Keratinocyte (primary cell): ENCODE results near the gene STAC3. TPM values are rescaled to one million over a fixed set of nuclear protein-coding genes. Genes with fewer than 3 reads are reported as not detected.

Experiments
- DNase-seq: peaks from one replicate; pipeline ENCODE4 v3.0.0-alpha.2; 2011; ENCODE audit warnings: low read depth, missing footprints, low spot score
- FAIRE-seq: peaks from 2 replicates; lab custom pipeline; 2011; peaks lifted over from hg19 to GRCh38; lab: Jason Lieb, UNC
- H2AFZ ChIP-seq: 2 replicates; pipeline ENCODE4 v1.6.0; 2012; ENCODE audit warnings: low read length, control low read depth, inconsistent platforms; ENCODE audit not compliant: control insufficient read depth
- H3K27ac ChIP-seq: 2 replicates; pipeline ENCODE4 v1.5.1; 2011; ENCODE audit warnings: low read length; ENCODE audit not compliant: control insufficient read depth, insufficient read depth
- H3K27me3 ChIP-seq: 3 replicates; pipeline ENCODE4 v1.6.0; 2011; ENCODE audit warnings: low read length; ENCODE audit not compliant: control insufficient read depth, insufficient read depth; ENCODE audit errors: extremely low read depth
- H3K36me3 ChIP-seq, 2 experiments: 2 replicates in 1 of 2; 3 replicates in 1 of 2; pipeline ENCODE4 v1.5.1; 2011; ENCODE audit warnings: low read length in 2 of 2, mild to moderate bottlenecking in 1 of 2; ENCODE audit not compliant: control insufficient read depth in 2 of 2, insufficient read depth in 2 of 2; ENCODE audit errors: extremely low read depth in 1 of 2
- H3K4me1 ChIP-seq: 3 replicates; pipeline ENCODE4 v1.5.1; 2011; ENCODE audit warnings: low read length; ENCODE audit not compliant: control insufficient read depth, insufficient read depth; ENCODE audit errors: extremely low read depth
- H3K4me2 ChIP-seq: 3 replicates; pipeline ENCODE4 v1.6.0; 2011; ENCODE audit warnings: low read depth, low read length; ENCODE audit not compliant: control insufficient read depth, insufficient read depth; ENCODE audit errors: extremely low read depth
- H3K4me3 ChIP-seq, 3 experiments: fragments of 200-600 bp in 1 of 3; sonication (generic) in 1 of 3; 2 replicates in 2 of 3; 3 replicates in 1 of 3; pipeline ENCODE4 v1.5.1; 2011 to 2016; ENCODE audit warnings: low read length in 3 of 3, mild to moderate bottlenecking in 3 of 3, control low read depth in 2 of 3, inconsistent platforms in 1 of 3, low read depth in 1 of 3, mixed read lengths in 1 of 3, mixed run types in 1 of 3, moderate library complexity in 1 of 3; ENCODE audit not compliant: control insufficient read depth in 2 of 3, insufficient read depth in 2 of 3; ENCODE audit errors: extremely low read depth in 1 of 3
- H3K79me2 ChIP-seq: 2 replicates; pipeline ENCODE4 v1.6.0; 2012; ENCODE audit warnings: low read length; ENCODE audit not compliant: control insufficient read depth, insufficient read depth
- H3K9ac ChIP-seq: 3 replicates; pipeline ENCODE4 v1.6.0; 2011; ENCODE audit warnings: low read length; ENCODE audit not compliant: control insufficient read depth, insufficient read depth; ENCODE audit errors: extremely low read depth
- H3K9me1 ChIP-seq: 3 replicates; pipeline ENCODE4 v1.6.0; 2011; ENCODE audit warnings: low read length; ENCODE audit not compliant: control insufficient read depth, insufficient read depth; ENCODE audit errors: extremely low read depth
- H3K9me3 ChIP-seq: 2 replicates; pipeline ENCODE4 v1.5.1; 2012; ENCODE audit warnings: low read depth, low read length; ENCODE audit not compliant: control insufficient read depth
- H4K20me1 ChIP-seq: 3 replicates; pipeline ENCODE4 v1.6.0; 2011; ENCODE audit warnings: low read length; ENCODE audit not compliant: control insufficient read depth, insufficient read depth; ENCODE audit errors: extremely low read depth
- CTCF ChIP-seq, 3 experiments: IDR thresholded peaks in 1 of 3; conservative IDR thresholded peaks in 1 of 3; optimal IDR thresholded peaks in 1 of 3; 2 replicates in 2 of 3; 3 replicates in 1 of 3; pipeline versions ENCODE3 to v1.5.1; 2011; ENCODE audit warnings: low read length in 3 of 3, mild to moderate bottlenecking in 3 of 3, moderate library complexity in 2 of 3, control low read depth in 1 of 3, inconsistent platforms in 1 of 3; ENCODE audit not compliant: insufficient read depth in 2 of 3; ENCODE audit errors: extremely low read depth in 1 of 3
- EZH2 ChIP-seq: IDR thresholded peaks from one replicate; pipeline ENCODE4 v1.6.1; 2012; ENCODE audit warnings: inconsistent platforms, mild to moderate bottlenecking, low read length, moderate library complexity
- dilution Hi-C: fragments of 300-500 bp; cut with MboI; formaldehyde crosslinking; loops from one replicate; pipeline ENCODE4 v1.7.0; 2020; ENCODE audit warnings: low sequenced_read_pairs; ENCODE audit not compliant: extremely low pct_ligation_motif_present
- polyA plus RNA-seq, 5 experiments: library from polyadenylated mRNA; depleted of rRNA in 3 of 5; stranded (reverse) in 3 of 5; stranded (forward) in 1 of 5; unstranded in 1 of 5; fragments of >200 nt; gene quantifications; 1 replicate in 1 of 5; 2 replicates in 3 of 5; 3 replicates in 1 of 5; pipeline versions ENCODE4 v1.2.1 to v1.2.3, GENCODE V29; 2011 to 2012; ENCODE audit warnings: missing spikeins in 2 of 5, low read depth in 1 of 5, low replicate concordance in 1 of 5

STAC3 gene
- polyA plus RNA-seq, 1 donor (not counting 4 experiments of a cell fraction or from before 2014, with no cell fraction given): 0.94 TPM

- H3K4me1 ChIP-seq: peaks cover 60% of the 10 kb centered on the region
- no peaks in the 10 kb centered on the region for H3K27me3 ChIP-seq
- H3K9ac ChIP-seq: no peak overlapping the region
- no peak overlapping the region for H2AFZ ChIP-seq
- H4K20me1 ChIP-seq: no peaks in the 10 kb centered on the region
- H3K9me1 ChIP-seq: no peaks in the 10 kb centered on the region
- H3K9me3 ChIP-seq: no peaks in the 10 kb centered on the region
- H3K4me2 ChIP-seq: no peak overlapping the region
- H3K36me3 ChIP-seq: peaks cover 25 to 41% of the 10 kb centered on the region in 2 experiments
- DNase-seq (no peak), FAIRE-seq (no peak)
- H3K27ac ChIP-seq: no peak overlapping the region
- no peak for TF ChIP-seq EZH2
- no peak for TF ChIP-seq CTCF (optimal IDR thresholded peaks at IDR 0.05 in 1 of 3, IDR thresholded peaks at IDR 0.05 in 1 of 3, conservative IDR thresholded peaks at IDR 0.05 in 1 of 3; ENCODE audit: extremely low read depth in 1 of 3, insufficient read depth in 2 of 3, low read length in 3 of 3)
- dilution Hi-C loops: no loop called here
- H3K79me2 ChIP-seq: peaks cover 25% of the 10 kb centered on the region
- H3K4me3 ChIP-seq: no peak overlapping the region
These were observed 18.7 kb downstream of the STAC3 start for GRCh38 chr12:57232156-57232756.

- H3K36me3 ChIP-seq: peaks cover 25 to 41% of the 10 kb centered on the region in 2 experiments
- dilution Hi-C loops: no loop called here
- DNase-seq: no peak
- H3K27me3 ChIP-seq: no peaks in the 10 kb centered on the region
- no peaks in the 10 kb centered on the region for H3K9me3 ChIP-seq
- H3K27ac ChIP-seq: no peak overlapping the region
- H3K4me3 ChIP-seq: peak overlapping the region in 1 of 3 experiments; percentile 97
- H3K4me2 ChIP-seq: peak overlapping the region; percentile 96
- TF ChIP-seq EZH2 (no peak), CTCF (optimal IDR thresholded peaks at IDR 0.05 in 1 of 3, IDR thresholded peaks at IDR 0.05 in 1 of 3, conservative IDR thresholded peaks at IDR 0.05 in 1 of 3; ENCODE audit: extremely low read depth in 1 of 3, insufficient read depth in 2 of 3, low read length in 3 of 3) (no peak)
- H4K20me1 ChIP-seq: no peaks in the 10 kb centered on the region
- H3K9me1 ChIP-seq: no peaks in the 10 kb centered on the region
- H3K4me1 ChIP-seq: peaks cover 52% of the 10 kb centered on the region
- H3K9ac ChIP-seq: peak overlapping the region; percentile 98
- peaks cover 25% of the 10 kb centered on the region for H3K79me2 ChIP-seq
- no peak overlapping the region for H2AFZ ChIP-seq
- FAIRE-seq: no peak
These were observed 19.5 kb downstream of the STAC3 start for GRCh38 chr12:57231276-57232021.
